Measurements from ENCODE around the gene HOXB13.

HOXB13 gene

DNA sequence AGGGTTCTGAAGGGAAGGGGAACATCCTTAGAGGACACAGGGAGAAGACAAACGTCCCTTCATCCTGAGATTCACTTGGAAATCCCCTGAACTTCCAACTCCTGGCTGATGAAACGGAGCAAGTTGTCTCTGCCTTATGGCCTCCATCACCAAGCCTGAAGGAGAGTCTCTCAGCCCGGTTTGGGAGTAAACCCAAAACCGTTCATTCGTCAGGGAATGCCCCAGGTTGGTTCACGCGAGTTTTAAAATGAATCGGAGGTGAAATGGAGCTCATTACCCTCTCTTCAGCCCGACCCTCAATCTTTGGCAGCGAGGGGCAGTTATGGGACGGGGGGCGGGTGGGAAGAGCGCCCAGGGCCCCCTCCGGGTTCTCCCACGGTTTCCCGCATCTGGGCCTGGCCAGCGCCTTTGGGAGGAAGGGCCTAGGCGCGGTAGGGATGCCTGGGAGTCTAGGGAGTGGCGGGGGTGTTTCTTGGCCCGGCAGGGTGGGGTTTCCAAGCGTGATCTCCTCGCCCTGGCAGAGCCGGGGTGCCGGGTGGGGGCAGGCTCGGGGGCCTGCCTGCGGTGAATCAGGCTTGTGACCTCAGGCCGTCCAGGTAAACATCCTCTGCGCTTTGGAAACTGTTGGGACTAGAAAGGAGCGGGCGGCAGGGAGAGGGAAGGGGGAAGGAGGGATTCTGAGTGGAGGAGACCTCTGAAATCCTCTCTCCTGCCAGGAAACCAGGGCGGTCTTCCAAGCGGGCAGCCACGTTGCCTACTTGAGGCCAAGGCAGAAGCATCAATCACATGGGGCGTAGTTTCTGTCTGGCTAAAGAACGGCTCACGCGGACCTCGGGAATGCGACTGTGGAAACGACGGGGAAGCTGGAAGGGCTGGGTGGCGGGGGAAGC, 24.1 kb upstream of the HOXB13 start:
- no peak for TF ChIP-seq FOXM1 (IDR thresholded peaks at IDR 0.05; ENCODE audit: borderline replicate concordance, low read depth)
- TF ChIP-seq NFIC (IDR thresholded peaks at IDR 0.05) = no peak
- no peak for TF ChIP-seq CEBPB (IDR thresholded peaks at IDR 0.05)
- TF ChIP-seq TAF1 (IDR thresholded peaks at IDR 0.05; ENCODE audit: low read depth) = no peak
- TF ChIP-seq ZBTB7A (IDR thresholded peaks at IDR 0.05; ENCODE audit: low read depth) = no peak
- TF ChIP-seq MAX (IDR thresholded peaks at IDR 0.05) = no peak

- TF ChIP-seq NFIC (IDR thresholded peaks at IDR 0.05) (no peak), MAX (IDR thresholded peaks at IDR 0.05) (no peak), CEBPB (IDR thresholded peaks at IDR 0.05) (no peak), TAF1 (IDR thresholded peaks at IDR 0.05; ENCODE audit: low read depth) (no peak), TEAD4 (IDR thresholded peaks at IDR 0.05) (no peak), FOXM1 (IDR thresholded peaks at IDR 0.05; ENCODE audit: borderline replicate concordance, low read depth) (no peak), EGR1 (IDR thresholded peaks at IDR 0.05) (no peak), CREB1 (IDR thresholded peaks at IDR 0.05; ENCODE audit: low read depth) (no peak), YY1 (IDR thresholded peaks at IDR 0.05; ENCODE audit: low read depth) (no peak), TCF12 (IDR thresholded peaks at IDR 0.05; ENCODE audit: low read depth) (no peak), RAD21 (IDR thresholded peaks at IDR 0.05; ENCODE audit: low read depth) (no peak)
- TF ChIP-seq, protein P1, sequence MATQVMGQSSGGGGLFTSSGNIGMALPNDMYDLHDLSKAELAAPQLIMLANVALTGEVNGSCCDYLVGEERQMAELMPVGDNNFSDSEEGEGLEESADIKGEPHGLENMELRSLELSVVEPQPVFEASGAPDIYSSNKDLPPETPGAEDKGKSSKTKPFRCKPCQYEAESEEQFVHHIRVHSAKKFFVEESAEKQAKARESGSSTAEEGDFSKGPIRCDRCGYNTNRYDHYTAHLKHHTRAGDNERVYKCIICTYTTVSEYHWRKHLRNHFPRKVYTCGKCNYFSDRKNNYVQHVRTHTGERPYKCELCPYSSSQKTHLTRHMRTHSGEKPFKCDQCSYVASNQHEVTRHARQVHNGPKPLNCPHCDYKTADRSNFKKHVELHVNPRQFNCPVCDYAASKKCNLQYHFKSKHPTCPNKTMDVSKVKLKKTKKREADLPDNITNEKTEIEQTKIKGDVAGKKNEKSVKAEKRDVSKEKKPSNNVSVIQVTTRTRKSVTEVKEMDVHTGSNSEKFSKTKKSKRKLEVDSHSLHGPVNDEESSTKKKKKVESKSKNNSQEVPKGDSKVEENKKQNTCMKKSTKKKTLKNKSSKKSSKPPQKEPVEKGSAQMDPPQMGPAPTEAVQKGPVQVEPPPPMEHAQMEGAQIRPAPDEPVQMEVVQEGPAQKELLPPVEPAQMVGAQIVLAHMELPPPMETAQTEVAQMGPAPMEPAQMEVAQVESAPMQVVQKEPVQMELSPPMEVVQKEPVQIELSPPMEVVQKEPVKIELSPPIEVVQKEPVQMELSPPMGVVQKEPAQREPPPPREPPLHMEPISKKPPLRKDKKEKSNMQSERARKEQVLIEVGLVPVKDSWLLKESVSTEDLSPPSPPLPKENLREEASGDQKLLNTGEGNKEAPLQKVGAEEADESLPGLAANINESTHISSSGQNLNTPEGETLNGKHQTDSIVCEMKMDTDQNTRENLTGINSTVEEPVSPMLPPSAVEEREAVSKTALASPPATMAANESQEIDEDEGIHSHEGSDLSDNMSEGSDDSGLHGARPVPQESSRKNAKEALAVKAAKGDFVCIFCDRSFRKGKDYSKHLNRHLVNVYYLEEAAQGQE (IDR thresholded peaks at IDR 0.05; ENCODE audit: low read depth) = no peak
Observed at GRCh38 chr17:48751733-48752398, 23.3 kb upstream of the HOXB13 start.

DNA sequence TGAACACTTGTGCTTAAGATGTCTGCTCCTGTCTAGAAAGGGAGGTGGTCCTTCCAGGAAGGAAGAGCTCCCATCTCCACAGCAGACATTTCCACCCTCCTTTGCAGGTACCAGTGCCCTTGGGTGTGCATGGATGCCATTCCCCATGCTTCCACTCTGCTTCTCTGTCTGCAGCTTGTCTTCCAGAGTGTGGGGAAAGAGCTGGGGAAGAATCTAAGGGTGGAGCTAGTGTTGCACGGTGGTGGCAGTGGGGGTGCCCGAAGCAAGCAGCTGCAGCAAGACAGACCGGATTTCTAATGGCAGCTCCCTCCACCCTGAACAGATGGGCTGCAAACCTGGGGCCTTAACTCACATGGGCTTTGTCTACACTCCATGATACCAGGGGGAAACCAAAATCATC, 22.6 kb upstream of the HOXB13 start:
- TF ChIP-seq YY1 (IDR thresholded peaks at IDR 0.05; ENCODE audit: low read depth) (no peak), NFIC (IDR thresholded peaks at IDR 0.05) (no peak)

GRCh38 chr17:48749621-48750553, 21.3 kb upstream of the HOXB13 start:
- no peak for TF ChIP-seq TCF12 (IDR thresholded peaks at IDR 0.05; ENCODE audit: low read depth)
- TF ChIP-seq TAF1 (IDR thresholded peaks at IDR 0.05; ENCODE audit: low read depth) = no peak
- TF ChIP-seq ZBTB7A (IDR thresholded peaks at IDR 0.05; ENCODE audit: low read depth) = no peak
- TF ChIP-seq, protein P1 (IDR thresholded peaks at IDR 0.05; ENCODE audit: low read depth) = no peak
- no peak for TF ChIP-seq USF1 (IDR thresholded peaks at IDR 0.05)
- no peak for TF ChIP-seq YY1 (IDR thresholded peaks at IDR 0.05; ENCODE audit: low read depth)
- TF ChIP-seq RAD21 (IDR thresholded peaks at IDR 0.05; ENCODE audit: low read depth) = no peak
- TF ChIP-seq FOXM1 (IDR thresholded peaks at IDR 0.05; ENCODE audit: borderline replicate concordance, low read depth) = no peak
- no peak for TF ChIP-seq EP300 (IDR thresholded peaks at IDR 0.05; ENCODE audit: borderline replicate concordance)
- TF ChIP-seq MAX (IDR thresholded peaks at IDR 0.05) = no peak
- no peak for TF ChIP-seq CEBPB (IDR thresholded peaks at IDR 0.05)
- TF ChIP-seq CREB1 (IDR thresholded peaks at IDR 0.05; ENCODE audit: low read depth) = no peak
- no peak for TF ChIP-seq EGR1 (IDR thresholded peaks at IDR 0.05)
- no peak for TF ChIP-seq NFIC (IDR thresholded peaks at IDR 0.05)
- TF ChIP-seq TEAD4 (IDR thresholded peaks at IDR 0.05) = no peak
